ENCODE data around the gene AGTPBP1.
A peak's percentile ranks its signal among the peaks of the same experiment; 100 is the strongest.
"Not testable (repeated sequence)": the region's sequence is repeated elsewhere in the genome, so short reads cannot be mapped to it uniquely, and the experiment has no call there.

AGTPBP1 gene

GRCh38 chr9:85730916-85731630, 10.7 kb downstream of the AGTPBP1 start:
- ATAC-seq = no peak
- Mint-ChIP-seq H3K36me3 (peaks cover 7% of the 10 kb centered on the region), H3K4me3 (no peak overlapping the region), H3K4me1 (peaks cover 45% of the 10 kb centered on the region), H3K27me3 (no peaks in the 10 kb centered on the region), H3K9me3 (peaks cover 3% of the 10 kb centered on the region), H3K27ac (no peak overlapping the region)

GRCh38 chr9:85729882-85730281, 11.9 kb downstream of the AGTPBP1 start:
- H3K36me3 Mint-ChIP-seq = peaks cover 7% of the 10 kb centered on the region
- H3K27ac Mint-ChIP-seq = no peak overlapping the region
- no peak for ATAC-seq
- H3K4me3 Mint-ChIP-seq = no peak overlapping the region
- H3K4me1 Mint-ChIP-seq = peaks cover 45% of the 10 kb centered on the region
- H3K9me3 Mint-ChIP-seq = peaks cover 3% of the 10 kb centered on the region
- H3K27me3 Mint-ChIP-seq = no peaks in the 10 kb centered on the region

DNA sequence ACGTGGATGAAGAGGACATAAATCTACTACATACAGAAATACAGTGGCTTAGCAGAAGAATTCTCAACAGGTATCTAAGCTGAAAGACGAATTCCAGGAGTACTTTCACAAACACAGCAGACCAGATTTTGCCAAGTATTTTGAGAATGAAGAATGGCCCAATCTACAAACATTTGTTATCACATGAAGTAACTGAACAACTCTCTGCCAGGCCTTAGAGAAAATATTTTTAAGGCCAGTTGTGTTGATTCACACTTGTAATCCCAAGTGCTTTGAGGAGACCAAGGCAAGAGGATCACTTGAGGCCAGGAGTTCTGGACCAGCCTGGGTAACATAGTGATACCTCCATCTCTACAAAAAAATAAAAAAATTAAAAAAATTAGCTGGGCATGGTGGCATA, 14.3 kb downstream of the AGTPBP1 start:
- Mint-ChIP-seq H3K27me3 (no peaks in the 10 kb centered on the region), H3K4me3 (no peak overlapping the region), H3K36me3 (peaks cover 4% of the 10 kb centered on the region), H3K4me1 (peaks cover 24% of the 10 kb centered on the region), H3K9me3 (no peaks in the 10 kb centered on the region), H3K27ac (no peak overlapping the region)
- no peak for ATAC-seq

DNA sequence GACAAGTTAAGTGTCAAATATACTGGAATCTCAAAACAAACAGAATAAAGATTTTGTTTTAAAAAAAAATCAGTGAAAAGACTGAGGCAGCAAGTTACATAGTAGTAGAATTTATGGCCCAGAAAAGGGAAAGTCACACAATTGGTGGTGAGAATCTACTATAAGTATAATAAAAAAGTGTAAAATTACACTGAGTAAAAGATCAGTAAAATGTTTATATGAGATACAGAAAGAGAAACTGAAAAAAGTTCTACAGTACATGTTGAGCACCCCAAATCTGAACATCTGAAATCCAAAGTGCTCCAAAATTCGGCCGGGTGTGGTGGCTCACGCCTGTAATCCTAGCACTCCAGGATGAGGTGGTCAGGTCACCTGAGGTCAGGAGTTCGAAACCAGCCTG, 15.0 kb downstream of the AGTPBP1 start:
- no peak overlapping the region for H3K27ac Mint-ChIP-seq
- no peak overlapping the region for H3K4me3 Mint-ChIP-seq
- H3K36me3 Mint-ChIP-seq = peaks cover 12% of the 10 kb centered on the region
- H3K27me3 Mint-ChIP-seq = no peaks in the 10 kb centered on the region
- ATAC-seq = no peak
- no peaks in the 10 kb centered on the region for H3K9me3 Mint-ChIP-seq
- H3K4me1 Mint-ChIP-seq = peaks cover 24% of the 10 kb centered on the region

DNA sequence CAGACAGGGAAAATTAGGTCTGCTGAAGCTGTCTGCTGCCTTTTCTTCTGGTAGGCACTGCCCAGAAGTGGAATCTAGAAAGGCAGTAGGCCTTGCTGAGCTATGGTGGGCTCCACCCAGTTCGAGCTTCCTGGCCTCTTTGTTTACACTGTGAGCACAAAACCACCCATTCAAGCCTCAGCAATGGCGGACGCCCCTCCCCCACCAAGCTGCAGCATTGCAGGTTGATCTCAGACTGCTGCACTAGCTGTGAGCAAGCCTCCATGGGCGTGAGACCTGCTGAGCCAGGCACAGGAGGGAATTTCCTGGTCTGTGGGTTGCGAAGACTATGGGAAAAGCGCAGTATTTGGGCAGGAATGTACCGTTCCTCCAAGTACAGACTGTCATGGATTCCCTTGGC, 18.5 kb downstream of the AGTPBP1 start:
- Mint-ChIP-seq H3K36me3 (peaks cover 25% of the 10 kb centered on the region), H3K9me3 (peaks cover 3% of the 10 kb centered on the region), H3K27me3 (no peaks in the 10 kb centered on the region), H3K27ac (no peak overlapping the region), H3K4me1 (peaks cover 8% of the 10 kb centered on the region), H3K4me3 (no peak overlapping the region)
- no peak for ATAC-seq

GRCh38 chr9:85719411-85719810, 22.3 kb downstream of the AGTPBP1 start:
- not testable (repeated sequence) for H3K27ac Mint-ChIP-seq, ATAC-seq, H3K9me3 Mint-ChIP-seq, H3K27me3 Mint-ChIP-seq, H3K4me3 Mint-ChIP-seq
- Mint-ChIP-seq H3K4me1 (peaks cover 34% of the 10 kb centered on the region), H3K36me3 (peaks cover 25% of the 10 kb centered on the region)

GRCh38 chr9:85717818-85718217, 23.9 kb downstream of the AGTPBP1 start:
- not testable (repeated sequence) for H3K9me3 Mint-ChIP-seq, H3K4me3 Mint-ChIP-seq, H3K27me3 Mint-ChIP-seq, ATAC-seq, H3K27ac Mint-ChIP-seq
- peaks cover 24% of the 10 kb centered on the region for H3K36me3 Mint-ChIP-seq
- H3K4me1 Mint-ChIP-seq = peaks cover 34% of the 10 kb centered on the region

- no peak for ATAC-seq
- Mint-ChIP-seq H3K9me3 (peaks cover 3% of the 10 kb centered on the region), H3K4me1 (peaks cover 34% of the 10 kb centered on the region), H3K36me3 (peaks cover 18% of the 10 kb centered on the region), H3K4me3 (peak overlapping the region; percentile 22), H3K27me3 (no peaks in the 10 kb centered on the region), H3K27ac (peak overlapping the region; percentile 74)
Measured at GRCh38 chr9:85717220-85717619, 24.5 kb downstream of the AGTPBP1 start.

- peak; percentile 77 for ATAC-seq
- peak overlapping the region; percentile 74 for H3K27ac Mint-ChIP-seq
Measured at GRCh38 chr9:85716031-85716877, 25.5 kb downstream of the AGTPBP1 start.

GRCh38 chr9:85715587-85715986, 26.2 kb downstream of the AGTPBP1 start:
- H3K4me3 Mint-ChIP-seq = peak overlapping the region; percentile 34

More at GRCh38 chr9:85716031-85716877, 25.5 kb downstream of the AGTPBP1 start:
- peaks cover 3% of the 10 kb centered on the region for H3K9me3 Mint-ChIP-seq
- H3K4me1 Mint-ChIP-seq = peaks cover 34% of the 10 kb centered on the region
- H3K36me3 Mint-ChIP-seq = peaks cover 8% of the 10 kb centered on the region
- peak overlapping the region; percentile 34 for H3K4me3 Mint-ChIP-seq
- H3K27me3 Mint-ChIP-seq = no peaks in the 10 kb centered on the region

DNA sequence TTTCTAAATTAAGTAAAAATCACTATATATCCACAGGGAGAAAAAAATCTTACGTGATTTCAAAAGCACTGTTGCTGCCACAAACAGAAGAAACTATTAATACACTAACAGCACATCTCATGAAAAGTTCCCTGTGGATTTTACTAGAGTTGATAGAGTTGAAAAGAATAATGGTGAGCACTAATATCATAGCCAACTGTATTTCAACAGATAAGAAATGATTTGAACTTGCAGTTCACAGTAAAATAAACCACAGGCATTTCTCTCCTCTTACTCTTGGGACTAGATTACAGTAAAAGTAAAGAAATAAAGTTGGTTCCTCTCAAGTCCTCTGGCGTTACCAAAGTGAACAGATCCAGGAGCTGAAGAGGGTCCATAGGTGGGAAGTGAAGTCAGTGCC, 27.9 kb downstream of the AGTPBP1 start:
- Mint-ChIP-seq H3K4me3 (no peak overlapping the region), H3K27me3 (no peaks in the 10 kb centered on the region), H3K27ac (no peak overlapping the region), H3K36me3 (peaks cover 9% of the 10 kb centered on the region), H3K9me3 (peaks cover 4% of the 10 kb centered on the region), H3K4me1 (peaks cover 26% of the 10 kb centered on the region)
- no peak for ATAC-seq

More at GRCh38 chr9:85715587-85715986, 26.2 kb downstream of the AGTPBP1 start:
- Mint-ChIP-seq H3K27me3 (no peaks in the 10 kb centered on the region), H3K9me3 (peaks cover 1% of the 10 kb centered on the region), H3K36me3 (peaks cover 2% of the 10 kb centered on the region), H3K4me1 (peaks cover 30% of the 10 kb centered on the region), H3K27ac (peak overlapping the region; percentile 74)
- peak; percentile 93 for ATAC-seq

DNA sequence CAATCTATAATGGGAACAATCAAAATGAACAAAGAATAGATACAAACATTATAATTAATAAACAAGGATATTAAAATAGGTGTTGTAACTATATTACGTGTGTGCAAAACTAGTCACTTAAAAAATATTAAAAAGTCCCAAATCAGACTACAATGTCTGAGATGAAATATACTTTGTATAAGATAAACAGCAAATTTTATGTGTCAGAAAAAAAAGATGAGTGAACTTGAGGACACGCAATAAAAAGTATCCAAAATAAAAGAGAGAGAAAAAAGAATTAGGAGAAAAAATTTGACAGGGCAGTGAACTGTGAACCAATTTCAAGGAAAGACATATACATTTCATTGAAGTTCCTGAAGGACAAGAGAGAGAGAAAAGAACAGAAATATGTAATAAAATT, 37.0 kb downstream of the AGTPBP1 start:
- Mint-ChIP-seq H3K36me3 (peaks cover 44% of the 10 kb centered on the region), H3K4me1 (peaks cover 33% of the 10 kb centered on the region), H3K9me3 (peaks cover 4% of the 10 kb centered on the region)

GRCh38 chr9:85703398-85703797, 38.4 kb downstream of the AGTPBP1 start:
- no peaks in the 10 kb centered on the region for H3K9me3 Mint-ChIP-seq
- no peaks in the 10 kb centered on the region for H3K27me3 Mint-ChIP-seq
- no peak for ATAC-seq
- H3K4me1 Mint-ChIP-seq = peaks cover 33% of the 10 kb centered on the region
- H3K36me3 Mint-ChIP-seq = peaks cover 31% of the 10 kb centered on the region
- no peak overlapping the region for H3K27ac Mint-ChIP-seq
- H3K4me3 Mint-ChIP-seq = no peak overlapping the region

More for the DNA sequence above, 37.0 kb downstream of the AGTPBP1 start:
- Mint-ChIP-seq H3K4me3 (no peak overlapping the region), H3K27ac (no peak overlapping the region), H3K27me3 (no peaks in the 10 kb centered on the region)
- ATAC-seq = no peak

DNA sequence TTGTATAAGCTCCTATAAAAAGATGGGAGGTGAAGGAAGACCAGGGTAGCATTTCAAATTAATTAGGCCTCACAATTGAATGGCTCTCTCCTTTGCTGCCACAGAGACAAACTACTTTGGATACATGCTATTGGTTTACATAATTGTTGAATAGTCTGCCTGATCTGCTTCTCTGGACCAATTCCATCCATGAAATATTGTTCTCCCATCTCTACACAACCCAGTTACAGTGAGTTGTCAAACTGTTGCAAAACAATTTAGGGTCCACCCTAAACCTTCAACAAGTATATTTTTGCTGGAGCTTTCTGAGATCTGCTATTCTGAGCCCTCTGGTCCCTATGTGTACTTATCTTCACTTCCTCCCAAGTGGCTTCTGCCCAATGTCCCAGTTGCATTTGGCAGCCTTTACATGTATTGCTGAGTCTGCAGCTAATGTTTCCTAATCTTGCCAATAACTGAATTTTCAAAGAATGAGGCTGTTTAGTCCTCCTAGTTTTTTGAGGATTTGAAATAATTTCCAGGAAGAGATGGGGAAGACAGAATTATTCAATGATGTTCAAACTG, 38.9 kb downstream of the AGTPBP1 start:
- Mint-ChIP-seq H3K4me1 (peaks cover 33% of the 10 kb centered on the region), H3K27me3 (no peaks in the 10 kb centered on the region), H3K36me3 (peaks cover 26% of the 10 kb centered on the region), H3K4me3 (no peak overlapping the region), H3K9me3 (no peaks in the 10 kb centered on the region), H3K27ac (no peak overlapping the region)
- no peak for ATAC-seq

DNA sequence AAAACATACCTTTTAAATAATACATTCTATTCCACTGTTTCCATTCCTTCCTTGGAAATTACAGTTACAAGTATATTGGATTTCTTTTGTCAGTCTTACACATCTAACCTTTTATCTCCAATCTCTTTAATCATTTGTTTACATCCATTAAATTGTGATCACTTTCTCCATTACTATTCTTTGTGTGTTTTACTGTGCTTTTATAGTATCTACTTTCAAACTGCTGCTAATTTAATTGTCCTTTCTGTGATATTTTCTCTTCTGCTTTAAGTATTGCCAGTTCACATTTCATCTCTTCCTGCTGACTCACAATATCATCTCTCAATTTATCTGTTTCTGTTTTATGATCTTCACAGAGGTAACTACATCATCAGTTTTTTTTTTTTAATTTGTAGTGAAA, 39.6 kb downstream of the AGTPBP1 start:
- ATAC-seq = no peak
- Mint-ChIP-seq H3K36me3 (peaks cover 26% of the 10 kb centered on the region), H3K4me1 (peaks cover 31% of the 10 kb centered on the region), H3K4me3 (no peak overlapping the region), H3K9me3 (no peaks in the 10 kb centered on the region), H3K27ac (peak overlapping the region; percentile 11), H3K27me3 (no peaks in the 10 kb centered on the region)

Measured in stimulated activated memory B cell treated with anti-CD40 and anti-IgM and Interleukin-4, amounts not matched to agents 10 μg/mL and 1 μg/mL and 100 μg/mL, for 72 hours (primary cell).